HG02571 (cell line): ENCODE data around the gene BHLHA9.
"Not testable (repeated sequence)": the region's sequence is repeated elsewhere in the genome, so short reads cannot be mapped to it uniquely, and the experiment has no call there.

ENCODE experiments used
- ATAC-seq: cut with Tn5 transposase; IDR thresholded peaks from one replicate; pipeline ENCODE4 v1.9.1; 2021; ENCODE audit warnings: mild to moderate bottlenecking, moderate library complexity; ENCODE audit not compliant: unreplicated experiment

The BHLHA9 gene

GRCh38 chr17:1298606-1299005, 28.4 kb downstream of the BHLHA9 start:
- no peak for ATAC-seq

DNA sequence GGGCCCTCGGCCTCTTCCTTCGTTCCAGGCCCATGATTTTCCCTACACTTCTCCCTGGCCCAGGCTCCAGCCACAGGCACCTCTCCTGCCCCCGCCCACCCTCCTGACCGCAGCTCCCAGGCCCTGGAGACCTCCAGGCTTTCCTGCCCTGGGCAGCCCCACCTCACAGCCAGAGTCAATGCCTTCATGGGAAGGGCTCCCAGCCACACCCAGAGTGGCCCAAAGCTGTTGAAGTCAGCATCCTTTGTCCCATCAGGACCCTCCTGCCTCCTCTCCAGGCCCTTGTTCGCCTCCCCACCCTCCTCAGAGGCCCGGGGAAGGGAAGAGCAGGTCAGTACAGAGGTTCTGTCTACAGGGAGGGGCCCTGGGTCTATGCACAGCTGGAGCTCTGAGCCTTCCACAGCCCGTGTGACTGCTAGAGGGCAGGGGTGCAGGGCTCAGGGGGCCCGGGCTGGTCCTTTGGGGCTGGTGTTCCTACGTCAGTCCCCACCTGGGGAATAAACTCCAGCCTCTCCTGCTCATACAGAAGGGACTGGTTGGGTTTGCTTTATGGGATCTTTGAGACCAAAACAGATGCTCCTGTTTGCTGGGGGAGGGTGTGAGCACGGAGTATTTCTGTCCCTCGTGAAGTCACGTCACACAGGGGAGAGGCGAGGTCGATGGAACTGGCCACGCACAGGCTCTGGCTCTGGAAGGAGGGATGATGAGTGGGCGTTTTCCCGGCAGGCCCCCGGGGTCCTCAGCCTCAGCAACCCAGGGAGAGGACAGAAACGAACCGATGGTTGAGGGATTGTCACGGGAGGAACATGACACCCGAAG, 29.5 kb downstream of the BHLHA9 start:
- no peak for ATAC-seq

- ATAC-seq, result no peak
Observed at GRCh38 chr17:1300371-1300905, 30.2 kb downstream of the BHLHA9 start.

GRCh38 chr17:1301546-1301945, 31.3 kb downstream of the BHLHA9 start:
- ATAC-seq, result no peak

DNA sequence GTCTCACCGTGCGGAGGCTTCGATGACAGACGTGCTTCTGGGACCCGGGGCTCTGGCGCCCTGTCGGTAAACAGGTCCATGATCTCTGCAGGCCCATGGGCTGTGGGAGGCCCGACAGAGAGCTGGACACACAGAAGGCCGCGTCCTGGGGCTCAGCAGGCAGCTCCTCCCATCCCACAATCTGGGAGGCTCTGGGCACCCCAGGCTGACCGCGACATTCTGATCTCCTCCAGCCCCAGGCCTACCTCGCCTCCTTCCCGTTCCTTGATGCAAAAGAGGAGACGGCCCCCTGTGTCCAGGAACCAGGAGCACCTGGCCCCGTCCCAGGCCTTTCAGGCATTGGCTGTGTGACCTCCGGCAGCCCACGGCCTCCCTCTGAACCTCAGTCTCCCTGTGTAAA, 32.5 kb downstream of the BHLHA9 start:
- no peak for ATAC-seq

DNA sequence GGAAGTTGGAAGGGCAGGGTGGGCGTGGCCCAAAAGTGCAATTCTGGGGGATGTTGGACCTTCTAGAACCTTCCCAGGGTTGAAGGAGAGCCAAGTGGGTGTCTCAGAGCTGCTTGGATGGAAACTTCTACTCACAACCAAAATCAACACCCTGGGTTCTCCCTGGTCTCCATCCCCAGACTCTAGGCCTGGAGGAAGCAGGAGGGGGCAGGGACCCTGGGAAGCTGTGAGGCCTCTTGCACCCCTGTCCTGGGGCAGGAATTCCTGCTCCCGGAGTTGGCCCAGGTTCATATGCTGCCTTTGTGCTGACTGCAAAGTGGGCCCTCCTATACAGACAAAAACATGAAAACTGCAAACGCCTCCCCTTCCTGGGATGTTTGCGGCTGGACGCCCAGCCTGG, 34.3 kb downstream of the BHLHA9 start:
- ATAC-seq, result no peak

DNA sequence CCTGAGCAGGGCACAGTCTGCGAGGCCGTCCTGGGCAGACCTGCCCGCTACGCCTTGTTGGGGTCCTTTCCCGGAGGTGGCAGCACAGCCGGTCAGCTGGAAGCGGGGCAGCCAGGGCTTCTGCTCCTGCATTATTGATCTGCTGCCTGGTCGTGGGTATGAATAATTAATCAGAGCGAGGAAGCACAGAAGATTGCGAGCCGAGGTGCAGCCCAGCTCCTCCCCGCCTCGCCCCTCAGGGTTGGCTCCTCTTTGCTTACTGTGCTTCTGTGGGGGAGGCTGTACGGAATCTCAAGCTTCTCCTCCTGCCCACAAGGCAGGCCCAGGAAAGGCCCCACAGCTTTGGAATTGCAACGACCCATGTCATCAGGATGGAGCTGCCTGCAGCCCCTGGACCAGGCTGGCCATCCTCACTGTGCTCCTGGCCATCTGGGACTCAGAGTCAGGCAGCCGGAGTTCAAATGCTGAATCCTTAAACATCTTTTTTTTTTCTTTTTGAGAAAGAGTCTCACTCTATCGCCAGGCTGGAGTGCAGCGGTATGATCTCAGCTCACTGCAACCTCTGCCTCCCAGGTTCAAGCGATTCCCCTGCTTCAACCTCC, 34.8 kb downstream of the BHLHA9 start:
- no peak for ATAC-seq

- not testable (repeated sequence) for ATAC-seq
Observed at GRCh38 chr17:1307829-1308228, 37.6 kb downstream of the BHLHA9 start.

- no peak for ATAC-seq
Observed at GRCh38 chr17:1312261-1312870, 42.1 kb downstream of the BHLHA9 start.

DNA sequence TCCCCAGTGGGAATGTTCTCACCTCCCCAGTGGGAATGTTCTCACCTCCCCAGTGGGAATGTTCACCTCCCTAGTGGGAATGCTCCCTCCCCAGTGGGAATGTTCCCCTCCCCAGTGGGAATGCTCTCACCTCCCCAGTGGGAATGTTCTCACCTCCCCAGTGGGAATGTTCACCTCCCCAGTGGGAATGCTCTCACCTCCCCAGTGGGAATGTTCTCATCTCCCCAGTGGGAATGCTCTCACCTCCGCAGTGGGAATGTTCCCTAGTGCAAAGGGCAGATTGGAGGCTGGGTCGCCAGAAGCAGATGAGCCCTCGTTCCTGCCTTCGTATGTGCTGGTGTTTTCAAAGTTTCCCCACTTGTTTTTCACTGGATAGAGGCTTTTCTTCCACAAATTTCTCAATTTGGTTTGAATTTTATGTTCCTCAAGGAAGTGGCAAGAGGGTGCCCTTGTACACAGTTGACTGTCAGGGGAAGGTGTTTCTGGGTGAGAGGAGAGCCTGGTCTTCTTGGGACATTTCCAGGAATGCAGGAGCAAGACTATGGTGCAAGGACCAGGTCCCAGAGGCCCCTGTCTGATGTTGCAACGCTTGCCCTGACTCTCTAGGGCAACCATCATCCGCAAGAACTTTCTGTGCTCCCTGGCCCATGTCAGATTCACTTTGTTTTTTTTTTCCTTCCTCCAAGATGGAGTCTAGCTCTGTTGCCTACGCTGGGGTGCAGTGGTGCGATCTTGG, 43.2 kb downstream of the BHLHA9 start:
- no peak for ATAC-seq

- no peak for ATAC-seq
Observed at GRCh38 chr17:1315409-1315808, 45.2 kb downstream of the BHLHA9 start.

GRCh38 chr17:1315891-1316403, 45.7 kb downstream of the BHLHA9 start:
- no peak for ATAC-seq
